ENCODE results near the gene NFKBIE. TPM values are rescaled to one million over a fixed set of nuclear protein-coding genes. Genes with fewer than 3 reads are reported as not detected.

Gene NFKBIE
- total and polyA plus RNA-seq, 8 donors: 0.89 to 23.5 (median 10.3) TPM; not detected in 2

- H3K27me3 ChIP-seq: no peaks in the 10 kb centered on the region
- 82 to 88% (median 85%) methylated on average over 8 to 9 of the region's 9 CpGs for WGBS, 5 donors
- H3K9me3 ChIP-seq: no peaks in the 10 kb centered on the region
- TF ChIP-seq EP300 (IDR thresholded peaks at IDR 0.05) (no peak), POLR2AphosphoS5 (IDR thresholded peaks at IDR 0.05) (no peak), CTCF (IDR thresholded peaks at IDR 0.05) (no peak), POLR2A (IDR thresholded peaks at IDR 0.05) (no peak)
- no peak for DNase-seq
- peaks cover 43 to 65% (median 56%) of the 10 kb centered on the region in 4 donors for H3K4me1 ChIP-seq
- H3K4me3 ChIP-seq: no peak overlapping the region
- H3K27ac ChIP-seq: peak overlapping the region in 4 of 5 donors; percentile 94 to 97 (median 95)
- intact Hi-C loops (cut with DNase I; ENCODE audit: low total_unique reads): no loop called here
- H3K36me3 ChIP-seq: peaks cover 37 to 64% (median 49%) of the 10 kb centered on the region in 4 donors
Measured at GRCh38 chr6:44258325-44258863, 7.0 kb downstream of the NFKBIE start.

- peaks cover 43 to 70% (median 54%) of the 10 kb centered on the region in 4 donors for H3K36me3 ChIP-seq
- peak overlapping the region; percentile 82 to 96 (median 92) for H3K4me3 ChIP-seq
- TF ChIP-seq CTCF (IDR thresholded peaks at IDR 0.05) (peak in 4 of 7 experiments; percentile 4 to 15 (median 9)), POLR2A (IDR thresholded peaks at IDR 0.05) (no peak)
- H3K27me3 ChIP-seq: no peaks in the 10 kb centered on the region
- intact Hi-C loops (cut with DNase I; ENCODE audit: low total_unique reads): no loop called here
- DNase-seq: no peak
- no peaks in the 10 kb centered on the region for H3K9me3 ChIP-seq
- H3K27ac ChIP-seq: peak overlapping the region; percentile 94 to 97 (median 95)
- H3K4me1 ChIP-seq: peaks cover 38 to 65% (median 56%) of the 10 kb centered on the region in 4 donors
- WGBS, 5 donors: 25 to 31% (median 28%) methylated on average over 14 to 15 of the region's 15 CpGs
Measured at GRCh38 chr6:44257753-44258324, 7.5 kb downstream of the NFKBIE start.

- WGBS, 5 donors: 0 to 1% (median 1%) methylated on average over 13 to 80 of the region's 80 CpGs
- DNase-seq: peak; percentile 68 to 92
Measured at GRCh38 chr6:44257025-44257752, 8.2 kb downstream of the NFKBIE start, which contains the start of gene SLC35B2. Gene SLC35B2 (minus strand): TSS chr6:44257528. CDS start chr6:44257410, 118 bp downstream.

More at GRCh38 chr6:44257025-44257752, 8.2 kb downstream of the NFKBIE start, which contains the start of gene SLC35B2:
- H3K27ac ChIP-seq: peak within 1 kb of the TSS; percentile 94 to 97 (median 95)
- TF ChIP-seq CTCF (IDR thresholded peaks at IDR 0.05): peak in 4 of 7 experiments; percentile 25 to 92 (median 73)
- TF ChIP-seq POLR2A (IDR thresholded peaks at IDR 0.05): no peak
- no peak for TF ChIP-seq EP300 (IDR thresholded peaks at IDR 0.05)
- TF ChIP-seq POLR2AphosphoS5 (IDR thresholded peaks at IDR 0.05): peak; percentile 15 to 63 (median 51)
- no peaks in the 10 kb centered on the region for H3K9me3 ChIP-seq
- intact Hi-C loops (cut with DNase I; ENCODE audit: low total_unique reads): no loop called here
- peak within 1 kb of the TSS; percentile 82 to 96 (median 92) for H3K4me3 ChIP-seq
- H3K4me1 ChIP-seq: peaks cover 32 to 65% (median 56%) of the 10 kb centered on the region in 4 donors
- no peaks in the 10 kb centered on the region for H3K27me3 ChIP-seq
- H3K36me3 ChIP-seq: peaks cover 49 to 75% (median 61%) of the 10 kb centered on the region in 4 donors
